GM21717 (cell line): ENCODE results near the gene GPR37L1.

ENCODE experiments used
- ATAC-seq: cut with Tn5 transposase; IDR thresholded peaks from one replicate; pipeline ENCODE4 v1.9.1; 2021; ENCODE audit warnings: mild to moderate bottlenecking, moderate library complexity; ENCODE audit not compliant: unreplicated experiment

The GPR37L1 gene, protein sequence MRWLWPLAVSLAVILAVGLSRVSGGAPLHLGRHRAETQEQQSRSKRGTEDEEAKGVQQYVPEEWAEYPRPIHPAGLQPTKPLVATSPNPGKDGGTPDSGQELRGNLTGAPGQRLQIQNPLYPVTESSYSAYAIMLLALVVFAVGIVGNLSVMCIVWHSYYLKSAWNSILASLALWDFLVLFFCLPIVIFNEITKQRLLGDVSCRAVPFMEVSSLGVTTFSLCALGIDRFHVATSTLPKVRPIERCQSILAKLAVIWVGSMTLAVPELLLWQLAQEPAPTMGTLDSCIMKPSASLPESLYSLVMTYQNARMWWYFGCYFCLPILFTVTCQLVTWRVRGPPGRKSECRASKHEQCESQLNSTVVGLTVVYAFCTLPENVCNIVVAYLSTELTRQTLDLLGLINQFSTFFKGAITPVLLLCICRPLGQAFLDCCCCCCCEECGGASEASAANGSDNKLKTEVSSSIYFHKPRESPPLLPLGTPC

DNA sequence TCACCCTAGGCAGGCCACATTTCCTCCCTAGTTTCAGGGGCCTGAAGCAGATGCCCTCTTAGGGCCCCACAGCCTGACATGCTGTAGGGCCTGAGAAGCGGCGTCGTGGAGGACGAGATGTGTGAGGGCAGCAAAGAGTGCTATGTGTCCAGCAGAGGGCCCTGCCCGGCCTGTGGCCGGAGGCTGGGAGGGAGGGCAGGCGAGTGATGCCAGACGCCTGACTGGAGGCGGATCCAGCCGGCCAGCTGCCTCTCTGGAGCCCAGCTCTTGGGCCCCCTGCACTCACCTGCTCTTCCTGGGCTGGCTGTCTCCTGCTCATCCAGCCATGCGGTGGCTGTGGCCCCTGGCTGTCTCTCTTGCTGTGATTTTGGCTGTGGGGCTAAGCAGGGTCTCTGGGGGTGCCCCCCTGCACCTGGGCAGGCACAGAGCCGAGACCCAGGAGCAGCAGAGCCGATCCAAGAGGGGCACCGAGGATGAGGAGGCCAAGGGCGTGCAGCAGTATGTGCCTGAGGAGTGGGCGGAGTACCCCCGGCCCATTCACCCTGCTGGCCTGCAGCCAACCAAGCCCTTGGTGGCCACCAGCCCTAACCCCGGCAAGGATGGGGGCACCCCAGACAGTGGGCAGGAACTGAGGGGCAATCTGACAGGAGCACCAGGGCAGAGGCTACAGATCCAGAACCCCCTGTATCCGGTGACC is at the start of gene GPR37L1:
Gene GPR37L1, plus strand, starts transcription at position 279 of the 697 bp plus-strand sequence. Its CDS starts 47 bp downstream, at position 326.
- no peak for ATAC-seq

DNA sequence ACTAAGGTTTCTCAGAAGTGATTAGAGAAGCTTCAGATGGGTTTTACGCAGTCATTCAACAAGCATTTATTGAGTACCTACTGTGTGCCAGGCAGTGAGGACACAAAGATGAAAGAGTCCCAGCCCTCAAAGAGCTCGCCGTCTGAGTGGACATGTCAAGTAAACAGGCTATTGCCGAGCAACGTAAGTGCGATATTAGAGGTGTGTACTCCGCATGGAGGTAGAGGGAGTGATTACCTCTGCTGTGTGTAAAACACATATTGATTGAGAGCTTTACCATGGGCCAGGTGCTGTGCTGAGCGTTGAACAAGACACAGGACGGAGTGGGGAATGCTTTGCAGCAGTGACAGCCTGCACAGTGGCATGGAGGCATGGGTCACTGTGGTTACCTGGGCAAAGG is 49.5 kb upstream of the GPR37L1 start:
- no peak for ATAC-seq

DNA sequence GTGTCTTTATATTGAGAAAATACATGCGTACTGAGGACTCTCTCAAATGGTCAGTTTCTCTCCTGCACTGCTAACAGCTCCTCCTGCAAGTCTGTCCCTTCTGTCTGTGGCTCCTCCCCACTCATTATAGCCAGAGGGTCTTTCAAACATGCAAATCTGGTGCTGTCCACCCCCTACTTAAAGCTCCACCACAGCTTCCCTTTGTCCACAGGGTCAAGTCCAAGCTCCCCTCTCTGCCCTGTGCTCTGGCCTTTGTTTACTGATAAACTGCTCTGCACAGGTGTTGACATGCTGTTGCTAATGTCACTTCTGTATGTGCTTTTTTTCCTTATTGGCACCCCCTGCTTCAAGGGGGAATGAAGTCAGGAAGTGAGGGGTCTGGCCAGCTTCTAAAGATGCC is 47.7 kb upstream of the GPR37L1 start:
- ATAC-seq: no peak

DNA sequence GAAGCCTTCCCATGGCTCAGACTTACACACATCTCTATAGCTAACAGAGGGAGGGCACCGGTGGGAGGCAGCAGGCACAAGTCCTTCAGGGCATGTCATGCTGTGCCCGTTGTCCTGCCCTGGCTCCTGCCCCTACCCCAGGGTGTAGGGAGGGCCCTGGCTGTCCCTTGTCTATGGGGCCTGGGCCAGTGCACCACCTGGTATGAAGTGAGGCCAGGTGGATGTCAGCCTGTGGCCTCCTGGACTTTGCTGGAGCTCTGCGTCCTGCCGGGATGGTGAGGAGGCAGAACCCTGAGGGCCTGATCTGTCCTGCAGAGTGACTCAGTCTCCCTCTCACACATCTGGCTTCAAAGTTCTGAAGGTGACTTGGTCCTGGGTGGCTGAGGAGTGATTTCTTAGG is 47.3 kb upstream of the GPR37L1 start:
- no peak for ATAC-seq

DNA sequence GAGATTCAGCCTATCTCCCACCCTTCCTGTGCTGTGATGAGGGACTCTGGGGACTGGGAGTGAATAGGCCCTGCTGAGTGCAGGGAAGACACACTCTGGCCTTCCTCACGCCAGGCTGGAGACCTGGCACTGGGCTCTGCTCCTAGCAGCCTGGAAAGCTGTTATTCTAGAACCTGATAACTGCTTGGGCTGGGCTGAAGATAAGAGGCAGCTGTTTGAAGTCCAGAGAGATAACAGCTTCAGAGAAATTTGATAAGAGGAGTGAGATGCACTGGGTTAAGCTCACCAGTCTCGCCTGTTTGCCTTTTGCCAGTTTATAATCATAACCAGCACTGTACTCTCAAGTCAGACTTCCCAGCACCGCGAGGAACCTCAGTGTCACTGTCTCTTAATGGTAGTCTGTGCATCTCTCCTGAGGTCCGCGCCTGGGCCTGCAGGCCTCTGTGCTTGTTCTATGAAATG is 46.6 kb upstream of the GPR37L1 start:
- no peak for ATAC-seq

DNA sequence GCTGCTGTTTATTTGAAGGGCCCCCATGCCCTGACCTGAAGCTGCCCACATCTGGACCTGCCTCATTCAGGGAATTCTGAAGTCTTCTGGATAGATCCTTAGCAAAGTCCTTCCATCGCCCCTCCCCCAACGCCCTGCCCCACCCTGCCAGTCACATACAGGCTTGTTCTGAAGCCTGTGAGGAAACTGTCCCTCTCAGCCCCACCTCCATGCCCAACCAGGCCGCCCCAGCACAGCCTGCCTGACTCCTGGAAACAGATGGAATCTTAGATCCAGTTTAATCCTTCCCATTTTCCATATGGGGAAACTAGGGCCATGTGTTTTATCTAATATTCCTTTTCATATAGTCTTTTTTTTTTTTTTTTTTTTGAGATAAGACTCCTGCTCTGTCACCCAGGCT is 44.5 kb upstream of the GPR37L1 start:
- ATAC-seq: no peak

DNA sequence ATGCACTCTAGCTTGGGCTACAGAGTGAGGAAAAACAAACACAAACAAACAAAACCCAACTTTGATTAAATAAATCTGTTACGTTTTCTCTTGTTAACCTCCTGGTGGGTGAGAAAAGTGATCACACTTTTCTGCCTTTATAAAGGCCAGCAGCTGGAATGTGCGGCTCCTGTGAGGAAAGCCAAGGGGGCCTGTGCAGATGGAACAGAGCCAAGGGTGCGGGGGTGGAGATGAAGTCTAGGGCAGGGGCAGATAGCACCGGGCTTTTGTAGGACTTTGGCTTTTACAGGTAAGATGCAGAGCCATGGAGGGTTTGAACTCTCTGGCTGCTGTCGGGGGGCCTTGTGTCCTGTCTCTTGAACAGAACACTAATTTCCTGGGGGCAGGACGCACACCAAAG is 40.7 kb upstream of the GPR37L1 start:
- no peak for ATAC-seq

DNA sequence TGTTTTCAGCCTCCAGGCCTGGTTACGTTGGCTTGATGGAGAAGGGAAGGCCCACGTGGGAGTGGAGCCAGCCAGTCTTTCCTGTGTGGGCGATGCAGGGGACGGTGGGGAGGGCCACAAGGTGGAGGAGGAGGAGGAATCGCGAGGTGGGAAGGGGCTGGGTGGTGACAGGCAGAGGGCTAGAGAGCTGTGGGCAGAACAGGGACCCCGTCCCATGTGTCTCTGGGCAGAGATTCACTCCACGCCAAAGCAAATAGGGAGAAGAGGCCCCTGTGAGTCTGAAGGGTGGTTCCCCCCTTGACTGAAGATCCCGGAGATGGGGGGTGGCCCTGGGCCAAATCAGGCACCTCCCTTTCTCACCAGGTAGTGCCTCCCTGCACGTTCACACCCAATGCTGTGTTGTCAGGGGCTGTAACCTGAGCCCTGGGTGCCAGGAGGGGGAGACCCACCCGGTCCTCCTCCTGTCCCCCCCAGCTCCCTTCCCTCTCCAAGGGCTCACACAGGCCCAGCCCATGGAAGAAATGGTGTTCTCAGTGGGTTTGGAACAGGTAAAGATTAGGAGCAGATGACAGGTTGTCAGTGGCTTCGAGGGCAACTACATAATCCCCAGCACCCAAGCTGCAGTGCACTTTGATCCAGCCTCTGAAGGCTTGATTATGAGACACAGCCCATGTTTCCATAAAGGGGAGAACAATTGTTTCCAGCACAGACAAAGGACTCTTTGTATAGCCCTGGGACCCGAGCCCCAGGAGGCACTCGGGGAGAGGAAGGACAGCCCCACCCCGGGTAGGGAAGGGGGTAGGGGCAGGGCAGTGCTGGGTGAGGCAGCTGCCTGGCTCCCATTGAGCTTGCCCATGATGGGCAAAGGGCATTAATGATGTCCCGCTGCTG is 37.7 kb upstream of the GPR37L1 start:
- ATAC-seq: no peak

DNA sequence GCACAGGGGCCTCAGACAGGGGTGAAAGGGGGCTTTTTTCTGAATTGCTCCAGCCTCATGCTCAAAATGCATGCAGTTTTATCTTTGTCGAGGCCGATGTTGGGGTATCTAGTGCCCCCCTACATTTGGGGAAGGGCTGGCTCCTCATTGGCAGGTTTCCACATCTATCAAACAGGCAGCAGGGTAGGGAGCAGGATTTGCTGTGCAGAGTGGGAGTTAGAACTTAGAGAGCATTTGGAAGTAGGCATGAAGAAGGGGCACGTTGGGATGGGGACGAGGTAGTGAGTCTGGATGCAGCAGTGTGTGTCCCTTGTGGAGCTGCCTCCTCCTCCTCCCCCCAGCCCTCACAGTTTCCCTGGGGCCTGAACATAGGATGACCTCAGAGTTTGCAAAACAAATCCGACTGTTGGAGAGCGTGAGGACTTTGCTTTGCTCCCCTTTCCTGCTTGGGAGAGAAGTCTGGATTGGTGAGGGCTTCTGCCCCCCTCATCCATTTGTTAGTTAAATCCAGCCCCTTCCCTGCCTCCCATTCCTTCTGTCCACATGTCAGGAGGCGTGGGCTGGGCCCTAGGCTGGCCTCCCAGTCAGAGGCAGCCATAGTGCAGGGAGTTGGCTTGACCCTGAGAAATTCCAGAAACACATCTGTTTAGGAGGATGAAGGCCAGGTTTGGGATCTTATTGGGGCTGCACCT is 36.9 kb upstream of the GPR37L1 start:
- no peak for ATAC-seq

DNA sequence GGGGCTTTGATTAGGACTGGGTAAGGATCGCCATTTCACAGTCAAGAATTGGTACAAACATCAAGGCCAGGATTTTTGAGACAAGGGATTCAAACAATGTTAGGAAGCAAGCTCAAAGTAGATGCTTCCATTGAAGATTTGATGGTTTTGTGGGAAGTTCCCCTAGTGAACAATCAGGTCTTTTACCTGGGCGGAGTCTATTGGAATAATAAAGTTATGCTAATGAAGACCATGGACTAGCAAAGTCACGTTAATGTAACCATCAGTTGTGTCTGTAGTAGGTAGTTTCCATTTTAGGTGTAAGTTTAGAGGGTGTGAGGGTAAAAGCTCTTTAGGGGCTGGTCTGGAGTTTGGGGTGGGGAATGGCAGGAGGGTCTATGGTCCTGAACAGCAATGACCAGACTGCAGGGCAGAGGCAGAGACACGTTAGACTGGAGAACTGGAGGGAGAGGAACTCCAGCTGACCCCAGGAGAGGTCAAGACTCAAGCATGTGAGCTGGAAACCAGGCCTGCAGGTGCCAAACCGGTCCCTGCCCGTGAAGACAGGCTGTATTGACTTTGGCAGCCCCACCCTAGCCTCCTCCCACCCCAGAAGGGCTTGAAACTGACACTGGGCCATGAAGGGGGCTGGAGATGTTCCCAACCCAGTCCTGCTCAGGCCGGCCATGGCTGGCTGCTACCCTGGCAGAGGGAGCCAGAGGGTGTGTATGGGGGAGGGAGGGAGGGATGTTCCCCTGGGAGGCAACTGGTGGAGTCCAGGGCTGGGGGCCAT is 36.0 kb upstream of the GPR37L1 start:
- ATAC-seq: no peak

DNA sequence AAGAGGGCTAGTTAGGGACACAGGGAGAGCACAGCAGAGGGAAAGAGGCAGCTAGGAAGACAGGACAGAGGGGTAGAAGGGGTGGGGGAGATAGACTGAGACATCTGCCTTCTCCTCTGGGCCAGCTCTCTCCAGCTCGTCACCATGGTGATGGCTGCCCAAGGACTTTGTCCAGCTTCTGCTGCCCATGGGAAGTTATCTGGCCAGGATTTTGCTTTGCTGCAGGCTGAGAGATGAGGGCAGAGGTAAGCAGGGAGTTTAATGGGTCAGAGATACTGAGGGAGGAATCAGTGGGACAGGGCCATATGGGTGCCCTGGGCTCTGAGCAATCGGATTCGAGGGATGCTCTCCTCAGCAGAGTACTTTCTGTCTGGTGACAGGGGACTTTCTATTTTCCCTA is 34.5 kb upstream of the GPR37L1 start:
- ATAC-seq: no peak

DNA sequence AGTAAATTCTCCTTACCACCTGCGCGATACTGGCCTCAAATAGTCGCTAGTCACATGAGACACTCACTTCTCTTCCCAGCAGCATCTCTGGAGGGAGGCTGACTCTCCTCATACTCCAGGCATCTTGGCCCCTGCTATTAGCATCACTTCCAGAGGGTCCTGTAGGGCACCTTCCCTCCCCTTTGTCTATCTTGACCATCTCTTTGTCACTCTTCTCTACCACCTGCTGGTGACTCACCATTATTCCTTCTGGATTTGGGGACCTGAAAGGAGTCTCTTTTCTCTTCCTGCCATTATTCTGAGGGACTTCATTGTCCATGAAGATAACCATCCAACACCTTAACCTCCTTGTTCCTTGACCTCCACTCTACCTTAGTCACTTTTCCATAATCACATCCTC is 31.7 kb upstream of the GPR37L1 start:
- no peak for ATAC-seq

DNA sequence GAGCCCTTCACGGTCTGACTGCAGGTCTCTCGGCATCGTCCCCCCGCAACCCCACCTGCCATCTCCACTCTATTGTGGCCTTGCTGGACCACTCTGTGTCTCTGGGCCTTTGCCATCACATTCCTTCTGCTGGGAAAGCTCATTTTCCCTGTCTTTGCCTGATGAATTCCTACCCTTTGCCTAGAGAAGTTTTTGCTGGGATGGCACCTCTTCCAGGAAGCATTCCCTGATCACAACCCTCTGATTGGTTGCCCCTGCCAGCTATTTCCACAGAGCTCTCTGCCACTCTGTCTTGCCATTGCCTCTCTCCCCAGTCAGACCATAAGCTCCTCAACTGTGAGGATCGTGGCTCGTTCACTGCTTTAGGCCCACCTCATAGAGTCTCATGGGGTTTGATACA is 28.9 kb upstream of the GPR37L1 start:
- ATAC-seq: no peak

DNA sequence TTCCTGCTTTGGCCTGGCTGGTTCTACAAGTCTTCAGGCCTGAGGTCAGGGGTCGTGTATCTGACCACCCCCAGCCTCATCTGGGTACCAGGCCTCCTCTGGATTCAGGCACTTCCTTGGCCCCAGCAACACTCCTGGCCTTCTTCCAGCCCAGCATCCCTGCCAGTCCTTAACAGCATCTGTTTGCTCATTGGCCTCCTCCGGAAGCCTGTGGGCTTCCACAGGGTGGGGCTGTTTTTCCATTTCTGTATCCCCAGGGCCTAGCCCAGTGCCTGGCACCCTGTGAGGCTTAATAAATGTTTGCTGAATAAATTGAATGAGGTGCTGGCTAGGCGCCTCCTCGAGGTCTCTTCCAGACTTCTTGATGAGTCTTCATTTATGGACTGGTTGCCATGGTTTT is 21.5 kb upstream of the GPR37L1 start:
- ATAC-seq: no peak

DNA sequence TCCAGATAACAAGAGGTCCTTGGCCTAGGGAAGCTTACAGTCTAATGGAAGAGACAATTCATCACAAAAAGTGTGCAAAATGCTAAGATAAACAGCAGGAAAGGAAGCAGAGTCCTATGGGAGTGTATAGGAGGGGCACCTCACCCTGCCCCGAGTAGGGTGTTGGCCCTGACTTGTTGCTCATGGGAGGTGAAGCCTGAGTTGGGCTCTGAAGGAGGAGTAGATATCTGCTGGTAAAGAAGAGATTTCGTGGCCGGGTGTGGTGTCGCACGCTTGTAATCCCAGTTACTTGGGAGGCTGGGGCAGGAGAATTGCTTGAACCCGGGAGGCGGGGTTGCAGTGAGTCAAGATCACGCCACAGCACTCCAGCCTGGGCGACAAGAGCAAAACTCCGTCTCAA is 18.6 kb upstream of the GPR37L1 start:
- ATAC-seq: no peak

DNA sequence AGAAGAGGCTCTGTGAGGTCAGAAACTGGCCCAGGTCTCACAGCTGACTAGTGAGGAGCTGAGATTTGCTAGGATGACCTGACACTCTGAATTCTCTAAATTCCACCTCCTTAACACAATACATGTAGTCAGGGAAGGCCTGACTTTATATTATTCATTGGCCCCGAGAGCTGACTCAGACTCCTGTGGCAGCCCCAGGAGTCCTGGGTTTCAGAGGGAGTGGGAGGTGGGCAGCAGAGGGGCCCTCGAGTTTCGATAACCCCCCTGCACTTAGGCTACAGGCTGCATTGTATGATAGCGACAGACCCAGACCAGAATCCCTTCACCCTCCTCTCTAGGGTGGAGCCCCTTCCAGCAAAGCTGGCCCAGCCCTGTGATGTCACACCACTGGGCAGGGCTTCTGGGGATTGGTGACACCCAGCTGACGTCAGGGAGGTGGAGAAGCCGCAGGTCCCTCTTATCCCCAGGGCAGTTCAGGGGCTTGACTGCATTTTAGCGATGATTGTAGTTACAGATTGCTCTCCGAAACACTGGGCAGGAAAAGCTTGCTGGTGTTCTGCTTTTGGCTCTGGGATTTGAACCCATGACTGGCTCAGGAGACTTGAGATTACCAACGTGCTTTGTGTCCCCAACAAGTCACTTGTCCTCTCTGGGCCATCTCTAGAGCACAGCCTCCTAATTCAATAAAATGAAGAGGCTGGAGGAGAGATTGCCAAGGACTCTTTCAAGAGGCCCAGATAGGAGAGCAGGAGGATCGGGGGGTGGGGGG is 17.0 kb upstream of the GPR37L1 start:
- ATAC-seq: no peak

DNA sequence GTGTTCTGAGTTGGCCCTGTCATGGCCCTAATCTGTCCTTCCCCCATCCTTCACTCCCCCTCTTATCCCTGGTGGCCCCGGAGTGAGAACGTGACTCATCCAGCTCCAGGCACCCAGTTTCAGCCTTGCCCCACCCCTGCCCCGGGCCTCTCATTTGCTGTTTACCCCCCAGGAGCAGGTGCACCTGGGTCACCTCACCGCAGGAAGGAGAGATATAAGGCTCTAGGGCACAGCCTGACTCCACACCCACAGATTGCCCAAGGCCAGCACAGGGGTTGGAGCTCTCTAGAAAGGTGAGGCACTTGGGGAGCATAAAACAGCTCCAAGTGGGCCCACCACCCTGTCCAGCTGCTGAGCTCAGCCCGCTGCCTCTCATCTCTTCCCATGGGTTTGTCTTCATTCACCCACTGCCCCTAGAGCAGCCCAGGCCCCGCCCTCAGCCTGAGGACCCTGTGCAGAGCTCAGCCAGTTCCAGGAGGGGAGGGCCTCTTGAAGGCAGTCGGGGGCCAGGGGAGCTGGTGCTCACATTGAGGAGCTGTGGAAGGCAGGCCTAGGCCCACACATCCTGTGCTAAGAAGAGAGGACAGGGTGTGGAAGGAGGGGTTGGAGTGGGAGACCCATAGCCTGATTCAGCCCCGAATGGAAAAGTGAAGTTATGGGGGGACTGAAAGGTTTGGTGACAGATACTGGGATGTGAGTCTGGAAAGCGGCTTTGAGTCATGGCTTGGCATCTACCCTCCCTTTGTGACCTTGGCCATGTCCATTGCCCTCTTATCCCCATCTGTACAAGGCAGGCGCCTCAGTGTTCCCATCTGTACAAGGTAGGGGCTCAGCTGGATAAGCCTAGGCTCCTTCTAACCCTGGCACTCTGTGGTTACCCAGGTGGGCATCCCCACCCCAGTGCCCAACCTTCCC is 16.1 kb upstream of the GPR37L1 start:
- no peak for ATAC-seq

DNA sequence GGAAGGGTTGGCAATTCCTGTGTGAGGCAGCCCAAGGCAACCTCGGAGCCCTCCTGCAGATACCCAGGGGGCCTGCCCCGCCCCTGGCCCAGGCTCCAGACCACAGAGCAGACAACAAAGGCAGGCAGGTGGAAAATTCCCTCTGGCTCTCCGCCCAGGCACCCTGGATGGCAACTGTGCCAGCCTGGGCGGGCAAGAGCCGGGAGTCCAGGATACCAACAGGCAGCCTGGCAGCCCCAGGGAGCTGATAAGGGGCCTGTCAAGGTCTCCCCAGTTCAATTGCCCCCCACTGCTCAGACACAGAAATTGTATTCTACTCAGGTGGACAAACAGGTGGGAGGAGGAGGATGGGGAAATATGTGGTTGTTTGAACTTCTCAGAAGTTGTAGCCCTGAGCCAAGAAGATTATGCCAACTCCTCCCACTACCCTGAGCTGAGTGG is 15.4 kb upstream of the GPR37L1 start:
- no peak for ATAC-seq
